PC-9 (cell line): Measurements from ENCODE around the gene ADGRL3. TPM values are rescaled to one million over a fixed set of nuclear protein-coding genes. Genes with fewer than 3 reads are reported as not detected.

ENCODE experiments used
- BruUV-seq: library from RNA; stranded (reverse); fragments of 400-500 nt; replicated peaks from 2 replicates; lab custom pipeline; 2021; lab: Mats Ljungman, UMichigan
- CTCF ChIA-PET: fragments of 300-600 bp; sonication (Branson Sonifier 250); formaldehyde crosslinking; loops from one replicate; lab custom pipeline; 2022; ENCODE audit warnings: antibody characterized with exemption; lab: Charles Lee
- POLR2A ChIA-PET: fragments of 300-600 bp; sonication (Branson Sonifier 250); formaldehyde crosslinking; loops from one replicate; lab custom pipeline; 2022; ENCODE audit warnings: antibody characterized with exemption; ENCODE audit not compliant: unreplicated experiment; lab: Charles Lee
- DNase-seq, 2 experiments: peaks; one replicate each; pipeline versions ENCODE4 v3.0.0 to v3.0.0-alpha.2; 2015 to 2022; ENCODE audit warnings: mixed read lengths in 1 of 2
- H2AFZ ChIP-seq: fragments of 200-600 bp; sonication (generic); 2 replicates; pipeline ENCODE4 v1.8.1; 2017; ENCODE audit warnings: antibody characterized with exemption
- H3F3A ChIP-seq: fragments of 200-600 bp; sonication (generic); 2 replicates; pipeline ENCODE4 v1.8.1; 2017; ENCODE audit warnings: antibody characterized with exemption, mild to moderate bottlenecking, low read depth; ENCODE audit not compliant: insufficient read depth
- H3K27ac ChIP-seq: fragments of 200-600 bp; sonication (generic); 2 replicates; pipeline ENCODE4 v1.6.1; 2016; ENCODE audit warnings: mixed run types
- H3K27me3 ChIP-seq: fragments of 200-600 bp; sonication (generic); 2 replicates; pipeline ENCODE4 v1.6.1; 2016; ENCODE audit warnings: low read depth, mixed run types; ENCODE audit not compliant: insufficient read depth
- H3K36me3 ChIP-seq: fragments of 200-600 bp; sonication (generic); 2 replicates; pipeline ENCODE4 v1.6.1; 2016; ENCODE audit warnings: low read depth, mixed run types
- H3K4me1 ChIP-seq: fragments of 200-600 bp; sonication (generic); replicated peaks from 2 replicates; pipeline ENCODE4 v1.6.1; 2016; ENCODE audit warnings: mixed run types; ENCODE audit not compliant: insufficient read depth
- H3K4me2 ChIP-seq: fragments of 200-600 bp; sonication (generic); 2 replicates; pipeline ENCODE4 v1.6.1; 2017; ENCODE audit warnings: mixed run types
- H3K4me3 ChIP-seq: fragments of 200-600 bp; sonication (generic); 2 replicates; pipeline ENCODE4 v1.6.1; 2016; ENCODE audit warnings: mixed run types
- H3K79me2 ChIP-seq: fragments of 200-600 bp; sonication (generic); 2 replicates; pipeline ENCODE4 v1.6.1; 2017; ENCODE audit warnings: low read depth, mixed run types
- H3K9me2 ChIP-seq: fragments of 200-600 bp; sonication (generic); 2 replicates; pipeline ENCODE4 v1.8.1; 2017; ENCODE audit warnings: mild to moderate bottlenecking; ENCODE audit not compliant: insufficient read depth
- H3K9me3 ChIP-seq: fragments of 200-600 bp; sonication (generic); 2 replicates; pipeline ENCODE4 v1.8.1; 2016; ENCODE audit warnings: low read depth; ENCODE audit not compliant: insufficient read depth
- H4K20me1 ChIP-seq: fragments of 200-600 bp; sonication (generic); 2 replicates; pipeline ENCODE4 v1.8.1; 2017; ENCODE audit not compliant: insufficient read depth
- EZH2 ChIP-seq: fragments of 200-600 bp; sonication (generic); IDR thresholded peaks from 2 replicates; pipeline ENCODE4 v1.8.0; 2017; ENCODE audit warnings: antibody characterized with exemption, low read depth
- intact Hi-C: fragments of 100-400 bp; cut with micrococcal nuclease; formaldehyde crosslinking; loops from one replicate; pipeline ENCODE4 v1.10.0; 2022; ENCODE audit not compliant: unreplicated experiment
- total RNA-seq: library from RNA; stranded (reverse); gene quantifications from 2 replicates; pipeline ENCODE4 v1.2.3, GENCODE V29; 2021
- TF ChIP-seq, protein P1 (sequence below): fragments of 200-600 bp; sonication (generic); conservative IDR thresholded peaks from 2 replicates; pipeline ENCODE4 v1.6.1; 2017; ENCODE audit warnings: mixed run types, antibody characterized with exemption, mild to moderate bottlenecking, moderate library complexity

Gene ADGRL3
- total RNA-seq, 1 experiment from 2014 or later: 1.6 TPM

DNA sequence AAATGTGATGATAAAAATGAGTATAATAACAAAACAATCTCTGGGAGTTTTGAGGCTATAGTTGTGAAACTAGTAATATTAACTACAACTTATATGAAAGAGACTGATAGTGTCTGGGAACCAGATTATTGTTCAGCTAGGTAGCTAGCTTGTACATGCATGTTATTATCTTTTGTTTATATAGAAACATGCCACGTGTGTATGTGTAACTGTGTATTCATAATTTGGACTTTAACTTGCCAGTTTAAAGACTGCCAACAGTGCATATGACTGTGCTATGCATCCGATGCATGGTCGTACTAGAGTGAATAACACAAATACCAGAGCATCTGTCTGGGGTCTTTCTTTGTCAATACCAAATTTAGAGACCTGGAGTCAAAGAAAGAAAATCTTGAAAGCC lies 92.2 kb downstream of the ADGRL3 start:
- no peaks in the 10 kb centered on the region for H3K4me1 ChIP-seq
- H3K79me2 ChIP-seq: no peaks in the 10 kb centered on the region
- no peaks in the 10 kb centered on the region for H3K9me2 ChIP-seq
- BruUV-seq: no TSS peak
- no peak overlapping the region for H2AFZ ChIP-seq
- no peaks in the 10 kb centered on the region for H3K9me3 ChIP-seq
- H3K27ac ChIP-seq: no peak overlapping the region
- ChIA-PET POLR2A (no interaction called here), CTCF (no interaction called here)
- H3K4me2 ChIP-seq: no peak overlapping the region
- DNase-seq: no peak
- no peaks in the 10 kb centered on the region for H3F3A ChIP-seq
- no peaks in the 10 kb centered on the region for H4K20me1 ChIP-seq
- TF ChIP-seq, protein P1, sequence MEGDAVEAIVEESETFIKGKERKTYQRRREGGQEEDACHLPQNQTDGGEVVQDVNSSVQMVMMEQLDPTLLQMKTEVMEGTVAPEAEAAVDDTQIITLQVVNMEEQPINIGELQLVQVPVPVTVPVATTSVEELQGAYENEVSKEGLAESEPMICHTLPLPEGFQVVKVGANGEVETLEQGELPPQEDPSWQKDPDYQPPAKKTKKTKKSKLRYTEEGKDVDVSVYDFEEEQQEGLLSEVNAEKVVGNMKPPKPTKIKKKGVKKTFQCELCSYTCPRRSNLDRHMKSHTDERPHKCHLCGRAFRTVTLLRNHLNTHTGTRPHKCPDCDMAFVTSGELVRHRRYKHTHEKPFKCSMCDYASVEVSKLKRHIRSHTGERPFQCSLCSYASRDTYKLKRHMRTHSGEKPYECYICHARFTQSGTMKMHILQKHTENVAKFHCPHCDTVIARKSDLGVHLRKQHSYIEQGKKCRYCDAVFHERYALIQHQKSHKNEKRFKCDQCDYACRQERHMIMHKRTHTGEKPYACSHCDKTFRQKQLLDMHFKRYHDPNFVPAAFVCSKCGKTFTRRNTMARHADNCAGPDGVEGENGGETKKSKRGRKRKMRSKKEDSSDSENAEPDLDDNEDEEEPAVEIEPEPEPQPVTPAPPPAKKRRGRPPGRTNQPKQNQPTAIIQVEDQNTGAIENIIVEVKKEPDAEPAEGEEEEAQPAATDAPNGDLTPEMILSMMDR: no peak
- no peak for TF ChIP-seq EZH2
- no peak overlapping the region for H3K4me3 ChIP-seq
- H3K27me3 ChIP-seq: no peaks in the 10 kb centered on the region
- intact Hi-C loops: no loop called here
- no peaks in the 10 kb centered on the region for H3K36me3 ChIP-seq

DNA sequence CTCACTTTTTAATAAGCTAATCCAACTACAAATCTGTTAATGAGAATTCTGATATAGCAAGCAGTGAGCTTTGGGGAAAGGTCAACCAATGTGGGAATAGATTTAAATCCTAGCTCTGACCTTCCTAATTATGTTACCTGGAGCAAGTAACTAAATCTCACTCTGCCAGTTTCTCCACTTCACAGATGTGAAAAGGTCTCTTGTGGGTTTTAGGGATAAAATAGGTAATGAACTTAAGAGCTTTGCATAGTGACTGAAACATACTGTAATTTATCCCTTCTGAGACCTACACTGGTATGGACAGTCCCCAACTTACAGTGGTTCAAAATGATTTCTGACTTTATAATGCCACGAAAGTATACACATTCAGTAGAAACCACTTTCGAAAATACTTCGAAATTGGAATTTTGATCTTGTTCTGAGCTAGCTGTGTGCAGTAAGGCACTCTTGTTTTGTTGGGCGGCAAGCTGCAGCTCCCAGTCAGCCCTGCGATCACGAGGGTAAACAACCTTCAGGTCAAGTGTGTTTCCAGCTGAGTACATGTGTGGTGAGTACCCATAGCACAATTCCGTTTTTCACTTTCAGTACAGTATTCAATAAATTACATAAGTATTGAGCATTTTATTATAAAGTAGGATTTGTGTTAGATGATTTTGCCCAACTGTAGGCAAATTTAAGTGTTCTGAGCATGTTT lies 93.7 kb downstream of the ADGRL3 start:
- Histone ChIP-seq H3K4me1 (no peaks in the 10 kb centered on the region), H4K20me1 (no peaks in the 10 kb centered on the region), H3K36me3 (no peaks in the 10 kb centered on the region), H3F3A (no peaks in the 10 kb centered on the region), H3K79me2 (no peaks in the 10 kb centered on the region), H3K4me2 (no peak overlapping the region), H3K9me3 (no peaks in the 10 kb centered on the region), H3K9me2 (no peaks in the 10 kb centered on the region), H3K27ac (no peak overlapping the region), H3K4me3 (no peak overlapping the region), H3K27me3 (no peaks in the 10 kb centered on the region), H2AFZ (no peak overlapping the region)
- POLR2A ChIA-PET: no interaction called here
- CTCF ChIA-PET: no interaction called here
- TF ChIP-seq, protein P1: no peak
- no peak for TF ChIP-seq EZH2
- BruUV-seq: no TSS peak
- DNase-seq: no peak
- intact Hi-C loops: no loop called here

DNA sequence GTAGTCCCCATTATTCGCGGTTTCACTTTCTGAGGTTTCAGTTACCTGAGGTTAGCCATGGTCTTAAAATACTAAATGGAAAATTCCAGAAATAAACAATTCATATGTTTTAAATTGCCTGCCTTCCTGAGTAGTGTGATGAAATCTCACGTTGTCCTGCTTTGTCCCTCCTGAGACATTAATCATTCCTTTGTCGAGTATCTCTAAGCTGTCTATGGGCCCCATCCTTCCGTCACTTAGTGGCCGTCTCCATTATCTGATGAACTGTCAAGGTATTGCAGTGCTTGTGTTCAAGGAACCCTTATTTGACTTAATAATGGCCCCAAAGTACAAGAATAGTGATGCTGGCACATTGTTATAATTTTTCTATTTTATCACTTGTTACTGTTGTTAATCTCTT lies 94.8 kb downstream of the ADGRL3 start:
- TF ChIP-seq, protein P1: no peak
- TF ChIP-seq EZH2: no peak
- H3K4me1 ChIP-seq: no peaks in the 10 kb centered on the region

More for the DNA sequence above, 94.8 kb downstream of the ADGRL3 start:
- H3K9me3 ChIP-seq: no peaks in the 10 kb centered on the region
- CTCF ChIA-PET: no interaction called here
- DNase-seq: no peak
- no peak overlapping the region for H3K27ac ChIP-seq
- no TSS peak for BruUV-seq
- H3F3A ChIP-seq: no peaks in the 10 kb centered on the region
- intact Hi-C loops: no loop called here
- H3K4me2 ChIP-seq: no peak overlapping the region
- no peaks in the 10 kb centered on the region for H3K27me3 ChIP-seq
- no peak overlapping the region for H2AFZ ChIP-seq
- H4K20me1 ChIP-seq: no peaks in the 10 kb centered on the region
- no peaks in the 10 kb centered on the region for H3K9me2 ChIP-seq
- no peak overlapping the region for H3K4me3 ChIP-seq
- H3K79me2 ChIP-seq: no peaks in the 10 kb centered on the region
- POLR2A ChIA-PET: no interaction called here
- no peaks in the 10 kb centered on the region for H3K36me3 ChIP-seq
